ENCODE measurements around the gene ADAMTS12.

DNA sequence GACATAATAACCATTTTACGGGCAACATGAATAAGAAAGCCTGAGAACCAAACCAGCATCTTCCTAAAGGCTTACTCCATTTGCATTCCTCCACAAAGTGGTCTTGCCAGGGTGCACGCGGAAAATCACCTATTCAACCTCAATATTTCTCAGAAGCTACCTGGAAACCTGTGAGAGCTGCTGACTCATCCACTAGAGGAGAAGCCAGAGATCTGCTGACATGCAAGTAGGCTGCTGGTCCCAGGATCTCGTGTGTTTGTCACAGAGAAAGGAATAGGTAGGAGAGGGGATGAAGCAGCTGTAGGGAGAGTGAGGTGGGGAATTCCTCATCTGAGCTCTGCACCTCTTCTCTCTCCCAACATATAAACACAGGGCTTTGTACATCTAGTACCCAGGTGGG, 138.1 kb downstream of the ADAMTS12 start:
- TF ChIP-seq, protein P1, sequence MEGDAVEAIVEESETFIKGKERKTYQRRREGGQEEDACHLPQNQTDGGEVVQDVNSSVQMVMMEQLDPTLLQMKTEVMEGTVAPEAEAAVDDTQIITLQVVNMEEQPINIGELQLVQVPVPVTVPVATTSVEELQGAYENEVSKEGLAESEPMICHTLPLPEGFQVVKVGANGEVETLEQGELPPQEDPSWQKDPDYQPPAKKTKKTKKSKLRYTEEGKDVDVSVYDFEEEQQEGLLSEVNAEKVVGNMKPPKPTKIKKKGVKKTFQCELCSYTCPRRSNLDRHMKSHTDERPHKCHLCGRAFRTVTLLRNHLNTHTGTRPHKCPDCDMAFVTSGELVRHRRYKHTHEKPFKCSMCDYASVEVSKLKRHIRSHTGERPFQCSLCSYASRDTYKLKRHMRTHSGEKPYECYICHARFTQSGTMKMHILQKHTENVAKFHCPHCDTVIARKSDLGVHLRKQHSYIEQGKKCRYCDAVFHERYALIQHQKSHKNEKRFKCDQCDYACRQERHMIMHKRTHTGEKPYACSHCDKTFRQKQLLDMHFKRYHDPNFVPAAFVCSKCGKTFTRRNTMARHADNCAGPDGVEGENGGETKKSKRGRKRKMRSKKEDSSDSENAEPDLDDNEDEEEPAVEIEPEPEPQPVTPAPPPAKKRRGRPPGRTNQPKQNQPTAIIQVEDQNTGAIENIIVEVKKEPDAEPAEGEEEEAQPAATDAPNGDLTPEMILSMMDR (conservative IDR thresholded peaks at IDR 0.05 in 1 of 2, IDR thresholded peaks at IDR 0.05 in 1 of 2; ENCODE audit: low read depth in 1 of 2, low read length in 2 of 2): no peak
- TF ChIP-seq EZH2 (IDR thresholded peaks at IDR 0.05; ENCODE audit: low read length, missing control alignments): no peak
